ENCODE data around the gene RRBP1.

RRBP1 gene

DNA sequence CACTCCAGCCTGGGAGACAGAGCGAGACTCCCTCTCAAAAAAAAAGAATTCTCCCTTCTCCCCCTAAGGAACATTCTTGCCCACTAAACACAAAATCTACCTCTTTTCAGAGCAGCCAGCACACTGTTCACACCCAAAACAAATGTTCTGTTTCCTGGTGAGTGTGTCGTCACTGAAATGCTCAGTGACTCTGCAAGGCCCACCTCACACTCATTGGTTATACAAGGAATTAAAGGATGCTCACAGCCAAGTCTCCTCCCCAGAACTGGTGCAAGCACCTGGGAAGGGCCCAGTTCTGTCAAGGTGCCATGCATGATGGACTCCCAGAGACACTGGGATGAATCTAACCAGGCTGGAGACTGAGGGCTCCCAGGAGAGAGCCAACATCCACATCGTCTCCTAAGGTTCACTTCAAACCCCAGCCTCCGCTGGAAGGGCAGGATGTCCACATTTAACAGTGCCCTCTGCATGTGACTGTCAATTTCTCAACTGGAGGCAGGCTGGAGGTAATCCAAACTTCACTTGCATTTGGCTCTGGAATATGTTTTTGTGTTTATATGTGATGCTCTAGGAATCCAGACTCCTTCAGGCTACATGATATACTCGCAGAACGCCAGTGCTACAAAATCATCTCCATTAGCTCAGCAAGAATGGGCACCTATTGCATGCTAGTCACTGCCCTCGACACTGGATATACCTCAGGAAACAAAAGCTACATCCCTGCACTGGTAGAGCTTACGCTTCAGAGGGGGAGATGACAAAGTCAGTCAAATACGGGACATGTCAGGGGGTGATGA is 7.1 kb downstream of the RRBP1 start:
- in situ Hi-C loops (cut with HindIII; ENCODE audit: low sequenced_read_pairs) = no loop called here
- TF ChIP-seq, protein P1, sequence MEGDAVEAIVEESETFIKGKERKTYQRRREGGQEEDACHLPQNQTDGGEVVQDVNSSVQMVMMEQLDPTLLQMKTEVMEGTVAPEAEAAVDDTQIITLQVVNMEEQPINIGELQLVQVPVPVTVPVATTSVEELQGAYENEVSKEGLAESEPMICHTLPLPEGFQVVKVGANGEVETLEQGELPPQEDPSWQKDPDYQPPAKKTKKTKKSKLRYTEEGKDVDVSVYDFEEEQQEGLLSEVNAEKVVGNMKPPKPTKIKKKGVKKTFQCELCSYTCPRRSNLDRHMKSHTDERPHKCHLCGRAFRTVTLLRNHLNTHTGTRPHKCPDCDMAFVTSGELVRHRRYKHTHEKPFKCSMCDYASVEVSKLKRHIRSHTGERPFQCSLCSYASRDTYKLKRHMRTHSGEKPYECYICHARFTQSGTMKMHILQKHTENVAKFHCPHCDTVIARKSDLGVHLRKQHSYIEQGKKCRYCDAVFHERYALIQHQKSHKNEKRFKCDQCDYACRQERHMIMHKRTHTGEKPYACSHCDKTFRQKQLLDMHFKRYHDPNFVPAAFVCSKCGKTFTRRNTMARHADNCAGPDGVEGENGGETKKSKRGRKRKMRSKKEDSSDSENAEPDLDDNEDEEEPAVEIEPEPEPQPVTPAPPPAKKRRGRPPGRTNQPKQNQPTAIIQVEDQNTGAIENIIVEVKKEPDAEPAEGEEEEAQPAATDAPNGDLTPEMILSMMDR (IDR thresholded peaks at IDR 0.05; ENCODE audit: low read depth, low read length, missing control alignments) = no peak
- no peak overlapping the region for H3K4me3 ChIP-seq (ENCODE audit: low read depth, low read length)
- DNase-seq (ENCODE audit: low read depth) = no peak

DNA sequence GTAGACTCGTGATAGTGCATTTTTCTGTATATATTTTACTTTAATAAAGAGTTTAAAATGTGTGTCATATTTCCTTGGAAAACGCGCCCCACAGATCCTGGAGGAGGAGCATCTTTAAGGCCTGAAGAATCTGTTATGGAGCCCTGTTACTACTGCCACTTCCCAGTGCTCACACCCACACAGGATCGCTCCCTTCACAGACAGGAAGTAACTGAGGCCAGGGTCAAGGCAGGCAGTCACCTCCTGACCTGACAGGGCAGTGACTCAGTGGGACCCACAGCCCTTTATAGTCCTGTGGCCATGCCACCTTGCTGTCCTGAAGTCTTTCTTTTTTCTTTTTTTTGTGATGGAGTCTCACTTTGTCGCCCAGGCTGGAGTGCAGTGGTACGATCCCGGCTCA is 9.0 kb downstream of the RRBP1 start:
- in situ Hi-C loops (cut with HindIII; ENCODE audit: low sequenced_read_pairs) = no loop called here
- no peak for DNase-seq (ENCODE audit: low read depth)
- TF ChIP-seq, protein P1 (IDR thresholded peaks at IDR 0.05; ENCODE audit: low read depth, low read length, missing control alignments) = no peak
- H3K4me3 ChIP-seq (ENCODE audit: low read depth, low read length) = no peak overlapping the region

GRCh38 chr20:17671565-17671964 is 10.5 kb downstream of the RRBP1 start:
- TF ChIP-seq, protein P1 (IDR thresholded peaks at IDR 0.05; ENCODE audit: low read depth, low read length, missing control alignments) = no peak
- in situ Hi-C loops (cut with HindIII; ENCODE audit: low sequenced_read_pairs) = no loop called here
- H3K4me3 ChIP-seq (ENCODE audit: low read depth, low read length) = no peak overlapping the region
- no peak for DNase-seq (ENCODE audit: low read depth)

- TF ChIP-seq, protein P1 (IDR thresholded peaks at IDR 0.05; ENCODE audit: low read depth, low read length, missing control alignments) = no peak
- in situ Hi-C loops (cut with HindIII; ENCODE audit: low sequenced_read_pairs) = no loop called here
- no peak overlapping the region for H3K4me3 ChIP-seq (ENCODE audit: low read depth, low read length)
- no peak for DNase-seq (ENCODE audit: low read depth)
Observed at GRCh38 chr20:17671011-17671410, 11.0 kb downstream of the RRBP1 start.

- DNase-seq (ENCODE audit: low read depth) = no peak
- in situ Hi-C loops (cut with HindIII; ENCODE audit: low sequenced_read_pairs) = no loop called here
- TF ChIP-seq, protein P1 (IDR thresholded peaks at IDR 0.05; ENCODE audit: low read depth, low read length, missing control alignments) = no peak
- H3K4me3 ChIP-seq (ENCODE audit: low read depth, low read length) = no peak overlapping the region
Observed at GRCh38 chr20:17669306-17669931, 12.6 kb downstream of the RRBP1 start.

DNA sequence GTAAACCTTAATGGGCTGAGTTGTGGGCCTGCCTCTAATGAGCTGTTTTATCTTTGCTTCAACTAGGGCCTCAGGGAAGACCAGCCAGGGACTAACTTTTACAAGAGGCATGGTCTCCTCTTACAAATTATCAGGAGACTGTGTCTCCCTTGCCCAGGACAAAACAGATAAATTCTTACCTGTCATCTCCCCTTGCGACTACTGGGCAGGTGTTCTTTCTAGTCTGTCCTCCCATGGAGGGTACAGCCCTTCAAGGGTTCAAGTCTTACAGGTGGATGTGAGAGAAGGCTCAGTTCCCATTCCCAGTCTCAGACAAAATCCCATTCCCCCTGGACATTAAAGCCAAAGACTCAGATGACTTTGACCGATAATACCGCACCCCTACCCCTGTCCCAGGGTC is 13.6 kb downstream of the RRBP1 start:
- TF ChIP-seq, protein P1 (IDR thresholded peaks at IDR 0.05; ENCODE audit: low read depth, low read length, missing control alignments) = no peak
- no peak overlapping the region for H3K4me3 ChIP-seq (ENCODE audit: low read depth, low read length)
- in situ Hi-C loops (cut with HindIII; ENCODE audit: low sequenced_read_pairs) = no loop called here
- no peak for DNase-seq (ENCODE audit: low read depth)
